ENCODE data around the gene PF4V1. TPM values are rescaled to one million over a fixed set of nuclear protein-coding genes. Genes with fewer than 3 reads are reported as not detected.
A peak's percentile ranks its signal among the peaks of the same experiment; 100 is the strongest.

Gene PF4V1
- total RNA-seq, 1 donor from 2014 or later: not detected

DNA sequence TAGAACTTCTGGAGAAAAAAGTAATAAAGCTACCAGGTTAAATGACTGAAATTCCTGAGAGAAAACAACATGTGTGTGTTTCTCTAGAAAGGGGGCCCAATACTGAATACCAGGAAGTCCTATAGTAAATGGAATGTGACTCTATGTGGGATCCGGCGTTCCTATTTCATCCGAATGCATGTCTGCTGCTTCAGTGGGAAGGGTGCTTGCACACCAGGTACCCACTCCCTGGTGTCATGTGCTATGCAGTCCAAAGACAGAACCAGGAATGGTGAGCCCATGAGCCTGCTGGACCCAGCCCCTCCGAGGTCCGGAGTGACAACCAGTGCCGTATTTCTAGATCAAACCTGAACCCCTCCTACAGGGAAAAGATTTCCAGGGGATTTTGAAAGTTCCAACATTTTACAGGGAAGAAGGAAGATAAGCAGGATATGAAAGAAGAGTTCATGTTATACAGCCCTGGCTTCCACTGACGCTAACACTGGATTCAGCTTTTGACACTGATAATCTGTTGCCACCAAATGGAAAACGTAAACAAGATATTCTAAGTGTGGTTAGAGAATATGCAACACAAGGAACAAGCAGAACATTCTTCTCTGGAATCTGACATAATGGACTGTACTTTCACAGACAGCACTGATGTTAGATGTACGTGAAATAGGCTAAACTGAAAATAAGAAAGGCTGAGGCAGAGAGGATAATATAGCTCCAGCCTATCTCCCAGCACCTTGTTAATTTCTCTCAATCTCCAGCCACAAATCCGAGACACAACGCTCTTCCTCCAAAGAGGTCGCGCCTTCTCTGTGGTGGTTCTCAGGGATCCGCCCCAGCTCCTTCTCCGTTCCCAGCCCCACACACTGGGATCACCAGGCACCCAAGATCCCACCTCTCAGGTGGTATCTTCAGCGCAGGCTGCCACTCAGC, 15.4 kb downstream of the PF4V1 start:
- H3K4me3 ChIP-seq (ENCODE audit: low read depth, low read length): peak overlapping the region; percentile 70
- TF ChIP-seq, protein P1, sequence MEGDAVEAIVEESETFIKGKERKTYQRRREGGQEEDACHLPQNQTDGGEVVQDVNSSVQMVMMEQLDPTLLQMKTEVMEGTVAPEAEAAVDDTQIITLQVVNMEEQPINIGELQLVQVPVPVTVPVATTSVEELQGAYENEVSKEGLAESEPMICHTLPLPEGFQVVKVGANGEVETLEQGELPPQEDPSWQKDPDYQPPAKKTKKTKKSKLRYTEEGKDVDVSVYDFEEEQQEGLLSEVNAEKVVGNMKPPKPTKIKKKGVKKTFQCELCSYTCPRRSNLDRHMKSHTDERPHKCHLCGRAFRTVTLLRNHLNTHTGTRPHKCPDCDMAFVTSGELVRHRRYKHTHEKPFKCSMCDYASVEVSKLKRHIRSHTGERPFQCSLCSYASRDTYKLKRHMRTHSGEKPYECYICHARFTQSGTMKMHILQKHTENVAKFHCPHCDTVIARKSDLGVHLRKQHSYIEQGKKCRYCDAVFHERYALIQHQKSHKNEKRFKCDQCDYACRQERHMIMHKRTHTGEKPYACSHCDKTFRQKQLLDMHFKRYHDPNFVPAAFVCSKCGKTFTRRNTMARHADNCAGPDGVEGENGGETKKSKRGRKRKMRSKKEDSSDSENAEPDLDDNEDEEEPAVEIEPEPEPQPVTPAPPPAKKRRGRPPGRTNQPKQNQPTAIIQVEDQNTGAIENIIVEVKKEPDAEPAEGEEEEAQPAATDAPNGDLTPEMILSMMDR (IDR thresholded peaks at IDR 0.05; ENCODE audit: insufficient read depth, low read length, poor library complexity, severe bottlenecking): no peak
- H3K27me3 ChIP-seq (ENCODE audit: control insufficient read depth, insufficient read depth, low read length): no peaks in the 10 kb centered on the region
- H3K36me3 ChIP-seq (ENCODE audit: control insufficient read depth, insufficient read depth, low read length): no peaks in the 10 kb centered on the region
- no peak for DNase-seq (ENCODE audit: low read depth)

DNA sequence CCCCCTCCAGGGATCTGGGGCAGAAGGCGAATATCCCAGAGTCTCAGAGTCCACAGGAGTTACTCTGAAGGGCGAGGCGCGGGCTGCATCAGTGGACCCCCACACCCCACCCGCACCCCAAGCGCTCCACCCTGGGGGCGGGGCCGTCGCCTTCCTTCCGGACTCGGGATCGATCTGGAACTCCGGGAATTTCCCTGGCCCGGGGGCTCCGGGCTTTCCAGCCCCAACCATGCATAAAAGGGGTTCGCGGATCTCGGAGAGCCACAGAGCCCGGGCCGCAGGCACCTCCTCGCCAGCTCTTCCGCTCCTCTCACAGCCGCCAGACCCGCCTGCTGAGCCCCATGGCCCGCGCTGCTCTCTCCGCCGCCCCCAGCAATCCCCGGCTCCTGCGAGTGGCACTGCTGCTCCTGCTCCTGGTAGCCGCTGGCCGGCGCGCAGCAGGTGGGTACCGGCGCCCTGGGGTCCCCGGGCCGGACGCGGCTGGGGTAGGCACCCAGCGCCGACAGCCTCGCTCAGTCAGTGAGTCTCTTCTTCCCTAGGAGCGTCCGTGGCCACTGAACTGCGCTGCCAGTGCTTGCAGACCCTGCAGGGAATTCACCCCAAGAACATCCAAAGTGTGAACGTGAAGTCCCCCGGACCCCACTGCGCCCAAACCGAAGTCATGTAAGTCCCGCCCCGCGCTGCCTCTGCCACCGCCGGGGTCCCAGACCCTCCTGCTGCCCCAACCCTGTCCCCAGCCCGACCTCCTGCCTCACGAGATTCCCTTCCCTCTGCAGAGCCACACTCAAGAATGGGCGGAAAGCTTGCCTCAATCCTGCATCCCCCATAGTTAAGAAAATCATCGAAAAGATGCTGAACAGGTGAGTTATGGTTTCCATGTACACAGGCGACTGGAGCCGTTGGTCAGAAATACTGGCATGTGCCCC, 16.3 kb downstream of the PF4V1 start, which contains the start of gene CXCL1:
Gene CXCL1, plus strand, starts transcription at position 264 of the 926 bp plus-strand sequence. Its CDS starts 78 bp downstream, at position 342.
- Histone ChIP-seq H3K4me3 (ENCODE audit: low read depth, low read length) (peak within 1 kb of the TSS; percentile 70), H3K27me3 (ENCODE audit: control insufficient read depth, insufficient read depth, low read length) (no peaks in the 10 kb centered on the region), H3K36me3 (ENCODE audit: control insufficient read depth, insufficient read depth, low read length) (no peaks in the 10 kb centered on the region)
- no peak for DNase-seq (ENCODE audit: low read depth)
- TF ChIP-seq, protein P1 (IDR thresholded peaks at IDR 0.05; ENCODE audit: insufficient read depth, low read length, poor library complexity, severe bottlenecking): peak; percentile 14

DNA sequence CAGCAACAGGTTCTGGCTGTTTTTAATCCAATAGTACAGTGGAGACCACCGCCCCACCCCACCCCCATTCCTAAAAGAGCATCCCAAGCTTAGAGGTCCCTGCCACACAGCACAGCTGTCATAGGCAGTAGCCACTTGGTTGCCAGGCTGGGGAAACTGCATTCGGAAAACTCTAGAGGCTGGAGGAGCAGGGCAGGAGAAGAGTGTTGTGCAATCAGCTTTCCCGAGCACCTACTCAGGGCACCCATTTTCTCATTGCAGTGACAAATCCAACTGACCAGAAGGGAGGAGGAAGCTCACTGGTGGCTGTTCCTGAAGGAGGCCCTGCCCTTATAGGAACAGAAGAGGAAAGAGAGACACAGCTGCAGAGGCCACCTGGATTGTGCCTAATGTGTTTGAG, 17.2 kb downstream of the PF4V1 start:
- no peak for DNase-seq (ENCODE audit: low read depth)
- Histone ChIP-seq H3K36me3 (ENCODE audit: control insufficient read depth, insufficient read depth, low read length) (no peaks in the 10 kb centered on the region), H3K27me3 (ENCODE audit: control insufficient read depth, insufficient read depth, low read length) (no peaks in the 10 kb centered on the region)

DNA sequence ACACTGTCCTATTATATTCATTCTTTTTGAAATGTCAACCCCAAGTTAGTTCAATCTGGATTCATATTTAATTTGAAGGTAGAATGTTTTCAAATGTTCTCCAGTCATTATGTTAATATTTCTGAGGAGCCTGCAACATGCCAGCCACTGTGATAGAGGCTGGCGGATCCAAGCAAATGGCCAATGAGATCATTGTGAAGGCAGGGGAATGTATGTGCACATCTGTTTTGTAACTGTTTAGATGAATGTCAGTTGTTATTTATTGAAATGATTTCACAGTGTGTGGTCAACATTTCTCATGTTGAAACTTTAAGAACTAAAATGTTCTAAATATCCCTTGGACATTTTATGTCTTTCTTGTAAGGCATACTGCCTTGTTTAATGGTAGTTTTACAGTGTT, 17.7 kb downstream of the PF4V1 start:
- no peaks in the 10 kb centered on the region for H3K36me3 ChIP-seq (ENCODE audit: control insufficient read depth, insufficient read depth, low read length)
- no peak for DNase-seq (ENCODE audit: low read depth)
- H3K4me3 ChIP-seq (ENCODE audit: low read depth, low read length): peak overlapping the region; percentile 70
- TF ChIP-seq, protein P1 (IDR thresholded peaks at IDR 0.05; ENCODE audit: insufficient read depth, low read length, poor library complexity, severe bottlenecking): no peak
- H3K27me3 ChIP-seq (ENCODE audit: control insufficient read depth, insufficient read depth, low read length): no peaks in the 10 kb centered on the region

More for the DNA sequence above, 17.2 kb downstream of the PF4V1 start:
- H3K4me3 ChIP-seq (ENCODE audit: low read depth, low read length): peak overlapping the region; percentile 70
- TF ChIP-seq, protein P1 (IDR thresholded peaks at IDR 0.05; ENCODE audit: insufficient read depth, low read length, poor library complexity, severe bottlenecking): no peak

DNA sequence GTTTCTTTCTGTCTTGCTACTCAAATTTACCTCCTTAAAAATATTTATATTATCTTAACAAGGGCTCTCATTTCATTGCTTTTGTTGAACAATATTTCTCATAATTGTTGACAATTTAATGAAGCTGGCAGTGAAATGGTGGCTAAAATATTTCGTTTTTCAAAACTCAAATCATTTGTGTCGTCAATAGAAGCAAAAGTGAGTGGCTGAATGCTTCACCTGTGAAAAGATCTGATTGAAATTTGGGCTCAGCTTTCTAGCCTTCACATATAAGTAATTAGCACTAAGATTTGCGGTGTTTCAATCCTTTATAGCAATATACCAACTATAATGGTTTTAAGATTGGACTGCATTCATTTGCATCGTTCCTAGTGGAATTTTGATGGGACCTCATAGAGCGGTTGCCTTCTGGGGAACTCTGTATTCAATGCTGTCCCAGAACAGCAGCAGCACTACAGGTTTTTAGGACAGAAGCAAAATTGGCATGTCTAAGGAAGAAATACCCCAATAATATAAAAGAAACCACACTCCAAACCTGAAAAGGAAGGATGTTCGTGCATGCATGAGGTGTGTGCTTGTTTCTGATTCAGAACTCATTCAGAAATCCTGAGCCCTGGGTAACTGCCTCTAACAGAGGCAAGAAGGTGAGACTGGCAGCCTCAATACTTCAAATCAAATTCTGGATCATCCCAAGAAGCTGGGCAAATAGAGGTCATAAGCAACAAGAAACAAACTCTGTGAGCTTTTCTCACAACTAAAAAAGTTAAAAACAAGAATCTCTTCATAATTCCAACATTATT, 18.6 kb downstream of the PF4V1 start:
- TF ChIP-seq, protein P1 (IDR thresholded peaks at IDR 0.05; ENCODE audit: insufficient read depth, low read length, poor library complexity, severe bottlenecking): no peak
- DNase-seq (ENCODE audit: low read depth): no peak
- Histone ChIP-seq H3K36me3 (ENCODE audit: control insufficient read depth, insufficient read depth, low read length) (no peaks in the 10 kb centered on the region), H3K4me3 (ENCODE audit: low read depth, low read length) (no peak overlapping the region), H3K27me3 (ENCODE audit: control insufficient read depth, insufficient read depth, low read length) (no peaks in the 10 kb centered on the region)
